HCT116 (cell line): ENCODE data around the gene PRKCA. TPM values are rescaled to one million over a fixed set of nuclear protein-coding genes. Genes with fewer than 3 reads are reported as not detected.

Experiments
- ATAC-seq: fragments of 200-7000 bp; cut with Tn5 transposase; 2 replicates; pipeline ENCODE4 v1.9.1; 2020; ENCODE audit warnings: mild to moderate bottlenecking, moderate library complexity
- BruUV-seq: library from RNA; stranded (reverse); fragments of 400-500 nt; replicated peaks from 2 replicates; lab custom pipeline; 2021; lab: Mats Ljungman, UMichigan
- CTCF ChIA-PET: fragments of 300-600 bp; sonication (Branson Sonifier 250); formaldehyde crosslinking; loops from one replicate; lab custom pipeline; 2021; ENCODE audit warnings: antibody characterized with exemption; lab: Charles Lee
- POLR2A ChIA-PET: fragments of 300-600, 350-600 bp; sonication (Branson Sonifier 250); formaldehyde crosslinking; loops from one replicate; lab custom pipeline; 2021; ENCODE audit warnings: antibody characterized with exemption; lab: Charles Lee
- RAD21 ChIA-PET, 2 experiments: fragments of 300-600 bp; sonication (Branson Sonifier 250); formaldehyde crosslinking; loops; one replicate each; lab custom pipeline; 2023; ENCODE audit warnings: low total read pairs in 2 of 2; ENCODE audit not compliant: uncharacterized antibody in 2 of 2, unreplicated experiment in 2 of 2, low non-redundant PET in 1 of 2; lab: Charles Lee
- DNase-seq: peaks from one replicate; pipeline ENCODE4 v3.0.0-alpha.2; 2010; ENCODE audit warnings: low read depth, low spot score
- H2AFZ ChIP-seq: fragments of 200-600 bp; shearing (Covaris generic), sonication (generic); 2 replicates; pipeline ENCODE4 v1.6.1; 2017; ENCODE audit warnings: low read depth, mixed run types, mixed read lengths, antibody characterized with exemption, low read length; ENCODE audit not compliant: poor library complexity, severe bottlenecking
- H3K27ac ChIP-seq: 2 replicates; pipeline ENCODE4 v1.5.1; 2012; ENCODE audit warnings: low read depth, low read length
- H3K27me3 ChIP-seq: fragments of 200-600 bp; sonication (generic); 2 replicates; pipeline ENCODE4 v1.6.1; 2016; ENCODE audit warnings: mixed run types, low read length, mixed read lengths; ENCODE audit not compliant: insufficient read depth
- H3K36me3 ChIP-seq, 2 experiments: fragments of 200-500 bp in 1 of 2; fragments of 200-600 bp in 1 of 2; sonication (Bioruptor generic) in 1 of 2; sonication (generic) in 1 of 2; 2 replicates each; pipeline versions ENCODE4 v1.5.1 to v1.6.1; 2014 to 2016; ENCODE audit warnings: low read length in 2 of 2, inconsistent platforms in 1 of 2, mixed read lengths in 1 of 2, mixed run types in 1 of 2; ENCODE audit not compliant: insufficient read depth in 2 of 2, control insufficient read depth in 1 of 2
- H3K4me1 ChIP-seq, 2 experiments: fragments of 200-600 bp in 1 of 2; sonication (generic) in 1 of 2; 2 replicates each; pipeline versions ENCODE4 v1.5.1 to v1.6.1; 2012 to 2017; ENCODE audit warnings: low read length in 2 of 2, inconsistent platforms in 1 of 2, mild to moderate bottlenecking in 1 of 2, mixed read lengths in 1 of 2, mixed run types in 1 of 2, moderate library complexity in 1 of 2; ENCODE audit not compliant: insufficient read depth in 2 of 2, control insufficient read depth in 1 of 2
- H3K4me2 ChIP-seq: fragments of 200-600 bp; sonication (generic); 2 replicates; pipeline ENCODE4 v1.6.1; 2017; ENCODE audit warnings: mixed run types, low read length, mixed read lengths
- H3K4me3 ChIP-seq, 2 experiments: fragments of 200-600 bp in 1 of 2; sonication (generic) in 1 of 2; replicated peaks in 1 of 2; 2 replicates each; pipeline ENCODE4 v1.5.1; 2011 to 2016; ENCODE audit warnings: low read length in 2 of 2, control low read depth in 1 of 2, low read depth in 1 of 2, mild to moderate bottlenecking in 1 of 2, mixed read lengths in 1 of 2, mixed run types in 1 of 2
- H3K79me2 ChIP-seq: fragments of 200-600 bp; sonication (generic); 2 replicates; pipeline ENCODE4 v1.6.1; 2017; ENCODE audit warnings: mild to moderate bottlenecking, mixed run types, low read length, moderate library complexity, mixed read lengths; ENCODE audit not compliant: insufficient read depth
- H3K9ac ChIP-seq: fragments of 200-600 bp; sonication (generic); 2 replicates; pipeline ENCODE4 v1.6.1; 2016; ENCODE audit warnings: low read length, mixed read lengths
- H3K9me2 ChIP-seq: fragments of 200-600 bp; sonication (generic), shearing (Covaris generic); 2 replicates; pipeline ENCODE4 v1.6.1; 2017; ENCODE audit warnings: mixed run types, mild to moderate bottlenecking, moderate library complexity; ENCODE audit not compliant: insufficient read depth
- H3K9me3 ChIP-seq, 2 experiments: fragments of 200-500 bp in 1 of 2; fragments of 200-600 bp in 1 of 2; sonication (Bioruptor generic) in 1 of 2; sonication (generic) in 1 of 2; 2 replicates each; pipeline ENCODE4 v1.6.1; 2014 to 2017; ENCODE audit warnings: low read length in 2 of 2, mixed read lengths in 2 of 2, inconsistent platforms in 1 of 2, low read depth in 1 of 2, mild to moderate bottlenecking in 1 of 2, mixed run types in 1 of 2, moderate library complexity in 1 of 2; ENCODE audit not compliant: control insufficient read depth in 1 of 2, insufficient read depth in 1 of 2
- H4K20me1 ChIP-seq: fragments of 200-600 bp; sonication (generic), shearing (Covaris generic); 2 replicates; pipeline ENCODE4 v1.6.1; 2017; ENCODE audit warnings: mixed run types, mild to moderate bottlenecking, moderate library complexity; ENCODE audit not compliant: insufficient read depth
- ATF3 ChIP-seq: IDR thresholded peaks from 2 replicates; pipeline ENCODE4 v1.6.1; 2012
- CBX3 ChIP-seq: IDR thresholded peaks from 2 replicates; pipeline ENCODE4 v1.6.1; 2012; ENCODE audit warnings: low read depth
- CEBPB ChIP-seq: IDR thresholded peaks from 2 replicates; pipeline ENCODE4 v1.6.1; 2012; ENCODE audit warnings: low read depth
- ELF1 ChIP-seq: IDR thresholded peaks from 2 replicates; pipeline ENCODE4 v1.6.1; 2012; ENCODE audit warnings: low read depth, borderline replicate concordance
- EZH2phosphoT487 ChIP-seq: fragments of 200-600 bp; IDR thresholded peaks from 2 replicates; pipeline ENCODE4 v1.6.1; 2018; ENCODE audit warnings: antibody characterized with exemption, borderline replicate concordance
- FOSL1 ChIP-seq: IDR thresholded peaks from 2 replicates; pipeline ENCODE4 v1.6.1; 2012; ENCODE audit warnings: low read depth
- JUND ChIP-seq: IDR thresholded peaks from 2 replicates; pipeline ENCODE4 v1.6.1; 2012
- POLR2AphosphoS5 ChIP-seq: IDR thresholded peaks from 2 replicates; pipeline ENCODE4 v1.6.1; 2011; ENCODE audit warnings: mild to moderate bottlenecking, low read depth, low read length, moderate library complexity
- RAD21 ChIP-seq: IDR thresholded peaks from 2 replicates; pipeline ENCODE4 v1.6.1; 2012; ENCODE audit warnings: low read depth, mild to moderate bottlenecking
- REST ChIP-seq: IDR thresholded peaks from 2 replicates; pipeline ENCODE4 v1.6.1; 2012; ENCODE audit warnings: low read depth
- SIN3A ChIP-seq: IDR thresholded peaks from 2 replicates; pipeline ENCODE4 v1.6.1; 2012; ENCODE audit warnings: low read depth
- YY1 ChIP-seq: IDR thresholded peaks from 2 replicates; pipeline ENCODE4 v1.6.1; 2011; ENCODE audit warnings: low read length, low read depth, moderate library complexity, mild to moderate bottlenecking; ENCODE audit not compliant: insufficient replicate concordance; ENCODE audit errors: extremely low read depth
- ZBTB33 ChIP-seq: IDR thresholded peaks from 2 replicates; pipeline ENCODE4 v1.6.1; 2011; ENCODE audit warnings: mild to moderate bottlenecking, low read length, moderate library complexity; ENCODE audit not compliant: insufficient replicate concordance; ENCODE audit errors: extremely low read depth
- ZFX ChIP-seq: fragments of 450-650 bp; IDR thresholded peaks from 2 replicates; pipeline ENCODE4 v1.6.1; 2017
- intact Hi-C: fragments of 100-400 bp; cut with micrococcal nuclease; formaldehyde crosslinking; loops from 2 replicates; pipeline ENCODE4 v1.10.0; 2022
- total RNA-seq: library from RNA; stranded (reverse); gene quantifications from one replicate; pipeline ENCODE4 v1.2.1, GENCODE V29; 2021; ENCODE audit not compliant: unreplicated experiment
- TF ChIP-seq, protein P1 (sequence below), 3 experiments: fragments of 200-600 bp in 1 of 3; sonication (generic) in 1 of 3; IDR thresholded peaks in 2 of 3; conservative IDR thresholded peaks in 1 of 3; 2 replicates each; pipeline ENCODE4 v1.5.1; 2012 to 2017; ENCODE audit warnings: low read depth in 2 of 3, low read length in 2 of 3, antibody characterized with exemption in 1 of 3, borderline replicate concordance in 1 of 3, control low read depth in 1 of 3, mild to moderate bottlenecking in 1 of 3, mixed read lengths in 1 of 3, mixed run types in 1 of 3, moderate library complexity in 1 of 3; ENCODE audit not compliant: insufficient read depth in 1 of 3
- TF ChIP-seq, protein P2 (sequence below): IDR thresholded peaks from 2 replicates; pipeline ENCODE4 v1.6.1; 2012

PRKCA gene
- total RNA-seq, 1 experiment from 2014 or later: 18.8 TPM

- peak; percentile 99 for TF ChIP-seq FOSL1
These were observed 26.8 kb upstream of the PRKCA start (continued) for GRCh38 chr17:66275651-66276050.

- Histone ChIP-seq H3K9ac (0 out of 2 replicates have a peak overlapping the region, but pooled peaks have one; percentile 18), H3K9me3 (no peaks in the 10 kb centered on the region), H2AFZ (peak overlapping the region; percentile 14), H3K27me3 (no peaks in the 10 kb centered on the region), H3K4me2 (peak overlapping the region; percentile 64), H4K20me1 (no peaks in the 10 kb centered on the region), H3K27ac (peak overlapping the region; percentile 5; the same call in 1 of the 2 replicates), H3K9me2 (no peaks in the 10 kb centered on the region), H3K4me1 (peaks cover 27 to 40% of the 10 kb centered on the region in 2 experiments), H3K4me3 (peak overlapping the region in 1 of 2 experiments; percentile 3; a peak in 1 of 4 replicates), H3K36me3 (no peaks in the 10 kb centered on the region), H3K79me2 (no peaks in the 10 kb centered on the region)
- ChIA-PET POLR2A (interaction anchor here (0.7 kb wide), 2 partner anchors 25 to 1160 kb away, joined by 3 to 4 read pairs; no protein-coding TSS in a partner anchor), RAD21 (interaction anchor here (0.6 to 1.9 kb wide), 3 partner anchors 17 to 588 kb away, joined by 4 to 6 read pairs (median 4); no protein-coding TSS in a partner anchor), CTCF (interaction anchor here (0.7 to 1.7 kb wide), 3 partner anchors 21 to 1639 kb away, joined by 4 to 5 read pairs (median 5); no protein-coding TSS in a partner anchor)
- no peak for DNase-seq
- BruUV-seq: no TSS peak
- intact Hi-C loops: no loop called here
- ATAC-seq: no peak
- TF ChIP-seq EZH2phosphoT487 (no peak), CBX3 (no peak), SIN3A (no peak; the same call in 1 of the 2 replicates), FOSL1 (no peak), RAD21 (no peak), JUND (no peak), ATF3 (no peak), POLR2AphosphoS5 (no peak), YY1 (no peak), REST (no peak), ZBTB33 (no peak), ZFX (no peak), ELF1 (no peak), CEBPB (no peak)
- TF ChIP-seq, protein P1, sequence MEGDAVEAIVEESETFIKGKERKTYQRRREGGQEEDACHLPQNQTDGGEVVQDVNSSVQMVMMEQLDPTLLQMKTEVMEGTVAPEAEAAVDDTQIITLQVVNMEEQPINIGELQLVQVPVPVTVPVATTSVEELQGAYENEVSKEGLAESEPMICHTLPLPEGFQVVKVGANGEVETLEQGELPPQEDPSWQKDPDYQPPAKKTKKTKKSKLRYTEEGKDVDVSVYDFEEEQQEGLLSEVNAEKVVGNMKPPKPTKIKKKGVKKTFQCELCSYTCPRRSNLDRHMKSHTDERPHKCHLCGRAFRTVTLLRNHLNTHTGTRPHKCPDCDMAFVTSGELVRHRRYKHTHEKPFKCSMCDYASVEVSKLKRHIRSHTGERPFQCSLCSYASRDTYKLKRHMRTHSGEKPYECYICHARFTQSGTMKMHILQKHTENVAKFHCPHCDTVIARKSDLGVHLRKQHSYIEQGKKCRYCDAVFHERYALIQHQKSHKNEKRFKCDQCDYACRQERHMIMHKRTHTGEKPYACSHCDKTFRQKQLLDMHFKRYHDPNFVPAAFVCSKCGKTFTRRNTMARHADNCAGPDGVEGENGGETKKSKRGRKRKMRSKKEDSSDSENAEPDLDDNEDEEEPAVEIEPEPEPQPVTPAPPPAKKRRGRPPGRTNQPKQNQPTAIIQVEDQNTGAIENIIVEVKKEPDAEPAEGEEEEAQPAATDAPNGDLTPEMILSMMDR (IDR thresholded peaks at IDR 0.05 in 2 of 3, conservative IDR thresholded peaks at IDR 0.05 in 1 of 3; ENCODE audit: borderline replicate concordance in 1 of 3, insufficient read depth in 1 of 3, low read depth in 2 of 3, low read length in 2 of 3): no peak
- TF ChIP-seq, protein P2, sequence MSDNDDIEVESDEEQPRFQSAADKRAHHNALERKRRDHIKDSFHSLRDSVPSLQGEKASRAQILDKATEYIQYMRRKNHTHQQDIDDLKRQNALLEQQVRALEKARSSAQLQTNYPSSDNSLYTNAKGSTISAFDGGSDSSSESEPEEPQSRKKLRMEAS: no peak
These were observed 26.0 kb upstream of the PRKCA start for GRCh38 chr17:66276328-66276937.
